ENCODE results near the gene ZNF124.

ZNF124 gene

DNA sequence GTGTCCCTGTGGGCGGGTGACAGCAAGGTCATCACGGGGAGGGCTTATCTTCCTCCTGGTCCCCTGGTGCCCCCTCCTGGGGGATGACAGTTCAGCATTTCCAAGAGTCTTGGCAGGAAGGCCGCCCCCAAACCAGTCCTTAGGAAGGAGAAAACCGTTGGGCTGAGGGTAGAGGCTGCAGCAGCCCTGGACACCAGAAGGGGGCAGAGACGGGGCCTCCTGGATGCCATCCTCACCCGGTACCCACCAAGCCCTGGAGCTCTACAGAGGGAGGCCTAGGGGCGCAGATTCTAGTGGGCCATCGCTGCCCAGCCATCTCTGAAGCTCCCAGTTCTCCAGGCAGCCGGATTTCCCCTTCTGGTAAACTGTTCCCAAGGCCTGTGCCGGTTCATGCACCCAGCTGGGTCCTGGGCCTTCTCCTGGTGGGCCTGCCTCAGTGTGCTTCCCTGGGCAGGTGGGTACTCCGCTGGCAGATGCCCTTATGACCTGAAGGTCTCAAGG, 52.8 kb downstream of the ZNF124 start:
- no peaks in the 10 kb centered on the region for H3K27me3 ChIP-seq (ENCODE audit: low read length)
- H3K4me2 ChIP-seq (ENCODE audit: low read depth, low read length, poor library complexity, severe bottlenecking), result no peak overlapping the region

DNA sequence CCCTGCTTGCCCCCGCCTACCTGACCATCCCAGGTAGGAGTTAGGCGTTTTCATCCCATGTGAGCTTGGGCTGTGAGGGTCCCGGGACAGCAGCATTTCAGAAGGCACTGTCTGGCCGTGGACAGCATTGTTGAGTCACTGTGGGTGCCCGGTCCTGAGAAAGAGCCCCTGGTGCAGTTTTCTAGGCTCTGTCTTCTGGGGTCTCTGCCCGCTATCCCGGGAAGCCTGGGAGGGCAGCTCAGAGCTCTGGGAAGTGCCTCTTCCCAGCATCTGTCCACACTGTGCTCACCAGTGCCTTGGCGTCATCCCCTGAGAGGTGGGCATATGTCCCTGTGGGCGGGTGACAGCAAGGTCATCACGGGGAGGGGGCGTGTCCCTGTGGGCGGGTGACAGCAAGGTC, 56.3 kb downstream of the ZNF124 start:
- H3K9me2 ChIP-seq (replicated peaks; ENCODE audit: insufficient read depth, low read length), result no peaks in the 10 kb centered on the region
- H4K20me1 ChIP-seq (ENCODE audit: low read depth, low read length), result no peaks in the 10 kb centered on the region
- no peaks in the 10 kb centered on the region for H3K36me3 ChIP-seq (ENCODE audit: low read length)
- H3K4me2 ChIP-seq (ENCODE audit: low read depth, low read length, poor library complexity, severe bottlenecking), result no peak overlapping the region
- H3K9ac ChIP-seq (ENCODE audit: low read length), result no peak overlapping the region
- H3K9me3 ChIP-seq (ENCODE audit: insufficient read depth, low read length), result no peaks in the 10 kb centered on the region
- H3K27ac ChIP-seq (ENCODE audit: low read depth, low read length), result no peak overlapping the region
- no peak overlapping the region for H2AFZ ChIP-seq (ENCODE audit: low read depth, low read length, severe bottlenecking)
- H3K27me3 ChIP-seq (ENCODE audit: low read length), result no peaks in the 10 kb centered on the region
- no peaks in the 10 kb centered on the region for H3F3A ChIP-seq (ENCODE audit: insufficient read depth)
- TF ChIP-seq EZH2phosphoT487 (conservative IDR thresholded peaks at IDR 0.05; ENCODE audit: low read length) (no peak), CTCF (IDR thresholded peaks at IDR 0.05; ENCODE audit: insufficient read depth, low read length, poor library complexity, severe bottlenecking) (no peak)
- no peak overlapping the region for H3K4me3 ChIP-seq (ENCODE audit: insufficient read depth, low read length, poor library complexity, severe bottlenecking)
- H3K79me2 ChIP-seq (ENCODE audit: insufficient read depth, low read length), result no peaks in the 10 kb centered on the region

More for the DNA sequence above, 52.8 kb downstream of the ZNF124 start:
- Histone ChIP-seq H3K36me3 (ENCODE audit: low read length) (no peaks in the 10 kb centered on the region), H3K9me2 (replicated peaks; ENCODE audit: insufficient read depth, low read length) (no peaks in the 10 kb centered on the region), H3K9me3 (ENCODE audit: insufficient read depth, low read length) (no peaks in the 10 kb centered on the region), H4K20me1 (ENCODE audit: low read depth, low read length) (no peaks in the 10 kb centered on the region), H3K27ac (ENCODE audit: low read depth, low read length) (no peak overlapping the region), H2AFZ (ENCODE audit: low read depth, low read length, severe bottlenecking) (no peak overlapping the region), H3K79me2 (ENCODE audit: insufficient read depth, low read length) (no peaks in the 10 kb centered on the region), H3F3A (ENCODE audit: insufficient read depth) (no peaks in the 10 kb centered on the region), H3K9ac (ENCODE audit: low read length) (no peak overlapping the region), H3K4me3 (ENCODE audit: insufficient read depth, low read length, poor library complexity, severe bottlenecking) (no peak overlapping the region)
- TF ChIP-seq CTCF (IDR thresholded peaks at IDR 0.05; ENCODE audit: insufficient read depth, low read length, poor library complexity, severe bottlenecking) (peak; percentile 14), EZH2phosphoT487 (conservative IDR thresholded peaks at IDR 0.05; ENCODE audit: low read length) (no peak)

DNA sequence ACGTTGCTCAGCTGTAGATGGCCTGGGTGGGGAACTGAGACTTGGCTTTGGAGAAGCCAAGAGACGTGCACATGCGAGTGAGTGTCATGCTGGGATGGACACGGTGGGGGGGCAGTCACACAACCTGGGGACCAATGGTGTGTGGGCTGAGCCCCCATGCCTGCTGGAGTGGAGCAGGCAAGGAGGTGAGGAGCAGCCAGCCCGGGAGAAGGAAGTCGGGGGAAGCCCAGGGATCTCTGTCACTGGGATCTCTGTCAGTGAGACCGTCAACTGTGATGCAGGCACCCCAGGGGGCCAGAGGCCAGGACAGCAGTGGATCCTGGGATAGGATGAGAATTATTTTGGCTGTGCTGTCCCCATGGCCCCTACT, 56.7 kb downstream of the ZNF124 start:
- no peak overlapping the region for H2AFZ ChIP-seq (ENCODE audit: low read depth, low read length, severe bottlenecking)
- H3K4me2 ChIP-seq (ENCODE audit: low read depth, low read length, poor library complexity, severe bottlenecking), result no peak overlapping the region
- no peak for TF ChIP-seq EZH2phosphoT487 (conservative IDR thresholded peaks at IDR 0.05; ENCODE audit: low read length)
- TF ChIP-seq CTCF (IDR thresholded peaks at IDR 0.05; ENCODE audit: insufficient read depth, low read length, poor library complexity, severe bottlenecking), result no peak
- H3K9me2 ChIP-seq (replicated peaks; ENCODE audit: insufficient read depth, low read length), result no peaks in the 10 kb centered on the region
- H3K36me3 ChIP-seq (ENCODE audit: low read length), result no peaks in the 10 kb centered on the region
- no peaks in the 10 kb centered on the region for H4K20me1 ChIP-seq (ENCODE audit: low read depth, low read length)
- no peaks in the 10 kb centered on the region for H3K27me3 ChIP-seq (ENCODE audit: low read length)
- no peak overlapping the region for H3K27ac ChIP-seq (ENCODE audit: low read depth, low read length)
- H3K4me3 ChIP-seq (ENCODE audit: insufficient read depth, low read length, poor library complexity, severe bottlenecking), result no peak overlapping the region
- H3F3A ChIP-seq (ENCODE audit: insufficient read depth), result no peaks in the 10 kb centered on the region
- H3K79me2 ChIP-seq (ENCODE audit: insufficient read depth, low read length), result no peaks in the 10 kb centered on the region
- no peaks in the 10 kb centered on the region for H3K9me3 ChIP-seq (ENCODE audit: insufficient read depth, low read length)
- no peak overlapping the region for H3K9ac ChIP-seq (ENCODE audit: low read length)
